CD4-positive, alpha-beta memory T cell (primary cell): ENCODE measurements around the gene MAGIX. TPM values are rescaled to one million over a fixed set of nuclear protein-coding genes. Genes with fewer than 3 reads are reported as not detected.
"Not testable (repeated sequence)": the region's sequence is repeated elsewhere in the genome, so short reads cannot be mapped to it uniquely, and the experiment has no call there.

Experiments used
- CTCF ChIA-PET: fragments of 350-600 bp; sonication (Branson Sonifier 250); formaldehyde crosslinking; loops from one replicate; lab custom pipeline; 2021; ENCODE audit warnings: inconsistent platforms; ENCODE audit not compliant: partially characterized antibody; lab: Charles Lee
- POLR2A ChIA-PET: fragments of 350-600 bp; sonication (Branson Sonifier 250); formaldehyde crosslinking; loops from one replicate; lab custom pipeline; 2021; ENCODE audit not compliant: partially characterized antibody; lab: Charles Lee
- DNase-seq, 5 donors: peaks; one replicate each; pipeline versions ENCODE4 v3.0.0 to v3.0.0-alpha.2; 2020 to 2022; ENCODE audit warnings: mixed read lengths in 1 of 5
- H3K27ac ChIP-seq: one replicate; pipeline ENCODE4 v1.7.0; 2013; ENCODE audit warnings: low read depth, low read length
- H3K27me3 ChIP-seq: 2 replicates; pipeline ENCODE4 v1.7.0; 2013; ENCODE audit warnings: mild to moderate bottlenecking, low read length, moderate library complexity; ENCODE audit not compliant: insufficient read depth
- H3K36me3 ChIP-seq: 2 replicates; pipeline ENCODE4 v1.7.0; 2013; ENCODE audit warnings: mild to moderate bottlenecking, low read length, moderate library complexity; ENCODE audit not compliant: insufficient read depth
- H3K4me1 ChIP-seq: 2 replicates; pipeline ENCODE4 v1.7.0; 2013; ENCODE audit warnings: mild to moderate bottlenecking, low read length, moderate library complexity; ENCODE audit not compliant: insufficient read depth
- H3K4me3 ChIP-seq, 2 donors: one replicate each; pipeline ENCODE4 v1.7.0; 2013; ENCODE audit warnings: low read length in 2 of 2, mild to moderate bottlenecking in 1 of 2
- H3K9me3 ChIP-seq, 2 donors: one replicate each; pipeline ENCODE4 v1.7.0; 2013; ENCODE audit warnings: low read length in 2 of 2, control low read depth in 1 of 2; ENCODE audit not compliant: control insufficient read depth in 1 of 2
- H3K27ac Mint-ChIP-seq, 7 donors: one replicate each; pipeline ENCODE4 v1.8.0; 2020 to 2021; ENCODE audit warnings: mixed read lengths in 7 of 7, mild to moderate bottlenecking in 6 of 7, inconsistent platforms in 3 of 7, moderate library complexity in 3 of 7
- H3K27me3 Mint-ChIP-seq, 2 donors: one replicate each; pipeline ENCODE4 v1.8.0; 2020 to 2021; ENCODE audit warnings: mixed read lengths in 2 of 2
- H3K36me3 Mint-ChIP-seq, 2 donors: one replicate each; pipeline ENCODE4 v1.8.0; 2020 to 2021; ENCODE audit warnings: mixed read lengths in 2 of 2, inconsistent platforms in 1 of 2, mild to moderate bottlenecking in 1 of 2
- H3K4me1 Mint-ChIP-seq, 4 donors: one replicate each; pipeline ENCODE4 v1.8.0; 2020 to 2021; ENCODE audit warnings: mixed read lengths in 4 of 4, mild to moderate bottlenecking in 1 of 4
- H3K4me3 Mint-ChIP-seq, 8 donors: one replicate each; pipeline ENCODE4 v1.8.0; 2020 to 2021; ENCODE audit warnings: mixed read lengths in 8 of 8, mild to moderate bottlenecking in 7 of 8, moderate library complexity in 6 of 8, inconsistent platforms in 3 of 8
- H3K9me3 Mint-ChIP-seq, 8 donors: one replicate each; pipeline ENCODE4 v1.8.0; 2020 to 2021; ENCODE audit warnings: mixed read lengths in 8 of 8, mild to moderate bottlenecking in 5 of 8, inconsistent platforms in 3 of 8, moderate library complexity in 1 of 8
- intact Hi-C: fragments of 100-400 bp; cut with micrococcal nuclease; formaldehyde crosslinking; loops from one replicate; pipeline ENCODE4 v1.15.1; 2023
- polyA plus RNA-seq, 2 donors: library from polyadenylated mRNA; unstranded; fragments of 300-500 nt; fragmentation: Illumina TruSeq; gene quantifications; one replicate each; pipeline ENCODE4 v1.2.3, GENCODE V29; 2021
- total RNA-seq, 2 experiments: library from RNA; stranded (reverse); gene quantifications; one replicate each; pipeline ENCODE4 v1.2.3, GENCODE V29; 2021

MAGIX gene
- total and polyA plus RNA-seq, 4 experiments from 2014 or later: 0.21 to 2.2 (median 1.3) TPM

- Histone ChIP-seq H3K36me3 (no peaks in the 10 kb centered on the region), H3K4me3 (no peak overlapping the region), H3K27ac (no peak overlapping the region), H3K4me1 (no peaks in the 10 kb centered on the region), H3K27me3 (no peaks in the 10 kb centered on the region), H3K9me3 (no peaks in the 10 kb centered on the region)
- Mint-ChIP-seq H3K36me3 (no peaks in the 10 kb centered on the region), H3K9me3 (peaks cover 0 to 2% (median 0%) of the 10 kb centered on the region in 8 donors), H3K4me3 (no peak overlapping the region), H3K27me3 (no peaks in the 10 kb centered on the region), H3K27ac (no peak overlapping the region), H3K4me1 (no peaks in the 10 kb centered on the region)
- POLR2A ChIA-PET: no interaction called here
- CTCF ChIA-PET: no interaction called here
- no peak for DNase-seq
- intact Hi-C loops: no loop called here
Observed at GRCh38 chrX:49129427-49129826, 33.1 kb upstream of the MAGIX start.

DNA sequence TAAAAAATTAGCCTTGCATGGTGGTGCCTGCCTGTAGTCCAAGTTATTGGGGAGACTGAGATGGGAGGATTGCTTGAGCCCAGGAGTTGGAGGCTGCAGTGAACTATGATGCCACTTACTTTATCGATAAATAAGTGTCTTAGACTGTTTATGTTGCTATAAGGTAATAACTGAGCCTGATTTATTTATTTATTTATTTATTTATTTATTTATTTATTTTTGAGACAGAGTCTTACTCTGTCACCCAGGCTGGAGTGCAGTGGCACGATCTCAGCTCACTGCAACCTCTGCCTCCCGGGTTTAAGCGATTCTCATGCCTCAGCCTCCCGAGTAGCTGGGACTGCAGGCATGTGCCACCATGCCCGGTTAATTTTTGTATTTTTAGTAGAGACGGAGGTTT lies 30.3 kb upstream of the MAGIX start:
- H3K9me3 Mint-ChIP-seq, intact Hi-C loops, H3K4me1 ChIP-seq, H3K4me3 Mint-ChIP-seq, H3K27ac Mint-ChIP-seq, H3K4me1 Mint-ChIP-seq, H3K27me3 ChIP-seq, H3K9me3 ChIP-seq, H3K36me3 Mint-ChIP-seq, POLR2A ChIA-PET, H3K27me3 Mint-ChIP-seq, H3K4me3 ChIP-seq, H3K36me3 ChIP-seq, H3K27ac ChIP-seq, DNase-seq: not testable (repeated sequence)
- CTCF ChIA-PET: interaction anchor here (1.0 kb wide), 1 partner anchor 9 kb away, joined by 3 read pairs; no protein-coding TSS in a partner anchor

- Mint-ChIP-seq H3K4me3 (no peak overlapping the region), H3K9me3 (peaks cover 0 to 10% (median under 1%) of the 10 kb centered on the region in 8 donors), H3K36me3 (peaks cover 0 to 4% of the 10 kb centered on the region in 2 donors), H3K27ac (no peak overlapping the region), H3K4me1 (peaks cover 0 to 2% (median 0%) of the 10 kb centered on the region in 4 donors), H3K27me3 (no peaks in the 10 kb centered on the region)
- H3K27me3 ChIP-seq: no peaks in the 10 kb centered on the region
- H3K9me3 ChIP-seq: no peaks in the 10 kb centered on the region
- DNase-seq: no peak
- ChIA-PET POLR2A (no interaction called here), CTCF (no interaction called here)
- no peaks in the 10 kb centered on the region for H3K4me1 ChIP-seq
- no peaks in the 10 kb centered on the region for H3K36me3 ChIP-seq
- no peak overlapping the region for H3K27ac ChIP-seq
- intact Hi-C loops: no loop called here
- H3K4me3 ChIP-seq: no peak overlapping the region
Observed at GRCh38 chrX:49133759-49134158, 28.8 kb upstream of the MAGIX start.

- no peak for DNase-seq
- intact Hi-C loops: no loop called here
- Histone ChIP-seq H3K27me3 (no peaks in the 10 kb centered on the region), H3K9me3 (no peaks in the 10 kb centered on the region), H3K4me1 (no peaks in the 10 kb centered on the region), H3K27ac (no peak overlapping the region), H3K36me3 (no peaks in the 10 kb centered on the region), H3K4me3 (no peak overlapping the region)
- Mint-ChIP-seq H3K27ac (no peak overlapping the region), H3K4me3 (no peak overlapping the region), H3K36me3 (peaks cover 5 to 12% of the 10 kb centered on the region in 2 donors), H3K9me3 (peaks cover 0 to 39% (median 25%) of the 10 kb centered on the region in 8 donors), H3K4me1 (peaks cover 0 to 2% (median 0%) of the 10 kb centered on the region in 4 donors), H3K27me3 (no peaks in the 10 kb centered on the region)
- ChIA-PET CTCF (no interaction called here), POLR2A (interaction anchor here (0.7 kb wide), 1 partner anchor 30 kb away, joined by 3 read pairs; no protein-coding TSS in a partner anchor)
Observed at GRCh38 chrX:49137492-49137891, 25.1 kb upstream of the MAGIX start.

DNA sequence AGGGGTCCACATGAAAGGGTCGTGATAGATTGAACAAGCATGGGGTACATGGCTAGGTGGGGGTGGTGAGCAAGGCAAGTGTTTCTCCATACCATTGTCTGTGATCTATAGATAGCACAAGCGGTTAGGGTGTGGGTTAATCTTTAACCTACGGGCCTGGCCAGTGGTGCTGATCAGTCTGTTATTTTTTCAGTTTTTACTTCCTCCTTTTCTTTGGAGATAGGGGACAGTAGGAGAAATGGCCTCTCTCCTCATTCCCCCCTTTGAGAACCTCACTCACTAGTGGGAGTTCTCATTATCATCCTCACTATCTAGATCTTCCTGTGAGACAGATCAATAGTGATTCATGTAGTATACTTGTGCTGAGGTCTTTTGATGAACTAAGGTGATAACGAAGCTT lies 22.8 kb upstream of the MAGIX start:
- Mint-ChIP-seq H3K27me3 (no peaks in the 10 kb centered on the region), H3K4me3 (no peak overlapping the region), H3K9me3 (peaks cover 0 to 42% (median 25%) of the 10 kb centered on the region in 8 donors), H3K4me1 (peaks cover 0 to 2% (median 0%) of the 10 kb centered on the region in 4 donors), H3K36me3 (peaks cover 5 to 12% of the 10 kb centered on the region in 2 donors), H3K27ac (no peak overlapping the region)
- CTCF ChIA-PET: interaction anchor here (1.2 kb wide), 1 partner anchor 16 kb away, joined by 3 read pairs; no protein-coding TSS in a partner anchor
- DNase-seq: no peak
- Histone ChIP-seq H3K36me3 (no peaks in the 10 kb centered on the region), H3K27me3 (no peaks in the 10 kb centered on the region), H3K27ac (no peak overlapping the region), H3K4me1 (no peaks in the 10 kb centered on the region), H3K4me3 (no peak overlapping the region), H3K9me3 (no peaks in the 10 kb centered on the region)
- intact Hi-C loops: no loop called here
- POLR2A ChIA-PET: no interaction called here

- H3K27ac ChIP-seq, H3K27me3 ChIP-seq, H3K27me3 Mint-ChIP-seq, H3K36me3 ChIP-seq, DNase-seq, H3K4me1 ChIP-seq, H3K9me3 ChIP-seq, H3K4me3 Mint-ChIP-seq, intact Hi-C loops, H3K4me3 ChIP-seq, H3K27ac Mint-ChIP-seq, H3K4me1 Mint-ChIP-seq: not testable (repeated sequence)
- ChIA-PET CTCF (interaction anchor here (1.0 to 2.3 kb wide), 4 partner anchors 9 to 50 kb away, joined by 3 to 12 read pairs (median 4); partner anchors contain the start of gene PLP2), POLR2A (interaction anchor here (0.6 to 1.2 kb wide), 3 partner anchors 13 to 140 kb away, joined by 3 read pairs; no protein-coding TSS in a partner anchor)
- Mint-ChIP-seq H3K36me3 (peaks cover 2 to 12% of the 10 kb centered on the region in 2 donors), H3K9me3 (peaks cover 0 to 38% (median 25%) of the 10 kb centered on the region in 8 donors)
Observed at GRCh38 chrX:49142264-49142663, 20.3 kb upstream of the MAGIX start.

DNA sequence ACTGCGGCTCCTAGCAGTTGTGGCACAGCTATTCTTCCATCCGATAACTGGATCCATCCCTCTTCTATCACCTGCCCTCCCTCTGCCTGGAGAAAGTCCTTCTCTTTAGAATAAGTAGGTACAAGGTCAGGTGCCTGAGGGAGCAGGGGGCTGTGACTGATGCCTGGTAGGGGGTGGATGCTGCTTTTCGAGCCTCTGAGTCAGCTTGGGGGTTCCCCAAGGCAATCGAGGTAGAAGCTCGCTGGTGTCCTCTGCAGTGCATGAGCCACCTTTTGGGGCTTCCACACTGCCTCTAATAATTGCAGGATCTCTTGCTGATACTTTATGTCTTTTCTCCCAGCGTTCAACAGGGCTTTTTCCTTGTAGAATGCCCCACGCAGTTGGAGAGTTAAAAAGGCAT lies 19.4 kb upstream of the MAGIX start:
- peaks cover 0 to 33% (median 25%) of the 10 kb centered on the region in 8 donors for H3K9me3 Mint-ChIP-seq
- POLR2A ChIA-PET: interaction anchor here (1.1 to 1.2 kb wide), 2 partner anchors 12 to 13 kb away, joined by 3 read pairs; no protein-coding TSS in a partner anchor
- DNase-seq, H3K27ac ChIP-seq, H3K4me3 Mint-ChIP-seq, H3K36me3 ChIP-seq, intact Hi-C loops, H3K27me3 ChIP-seq, H3K9me3 ChIP-seq, H3K27me3 Mint-ChIP-seq, H3K4me1 Mint-ChIP-seq, H3K27ac Mint-ChIP-seq, H3K4me3 ChIP-seq, H3K4me1 ChIP-seq: not testable (repeated sequence)
- CTCF ChIA-PET: interaction anchor here (1.0 to 1.5 kb wide), 2 partner anchors 9 to 49 kb away, joined by 3 to 5 read pairs; no protein-coding TSS in a partner anchor
- peaks cover 2 to 12% of the 10 kb centered on the region in 2 donors for H3K36me3 Mint-ChIP-seq
